Smooth muscle cell (in vitro differentiated cells): ENCODE measurements around the gene ROBO1. TPM values are rescaled to one million over a fixed set of nuclear protein-coding genes. Genes with fewer than 3 reads are reported as not detected.

Experiments used
- DNase-seq: peaks from one replicate; lab custom pipeline; 2025; ENCODE audit not compliant: unreplicated experiment; lab: John Stamatoyannopoulos, UW
- H2AFZ ChIP-seq: fragments of 200-600 bp; sonication (generic); 2 replicates; pipeline ENCODE4 v1.6.0; 2016; ENCODE audit warnings: antibody characterized with exemption, low read depth, mild to moderate bottlenecking
- H3F3A ChIP-seq: fragments of 200-600 bp; sonication (generic); 2 replicates; pipeline ENCODE4 v1.6.0; 2017; ENCODE audit warnings: antibody characterized with exemption, low read depth
- H3K27ac ChIP-seq: fragments of 200-600 bp; sonication (generic); 2 replicates; pipeline ENCODE4 v1.5.1; 2016; ENCODE audit warnings: low read depth, mild to moderate bottlenecking
- H3K27me3 ChIP-seq: fragments of 200-600 bp; sonication (generic); 2 replicates; pipeline ENCODE4 v1.6.1; 2016; ENCODE audit warnings: low read depth, mild to moderate bottlenecking
- H3K36me3 ChIP-seq: fragments of 200-600 bp; sonication (generic); 2 replicates; pipeline ENCODE4 v1.5.1; 2016; ENCODE audit warnings: low read depth
- H3K4me1 ChIP-seq: fragments of 200-600 bp; sonication (generic); 2 replicates; pipeline ENCODE4 v1.5.1; 2016; ENCODE audit warnings: low read depth
- H3K4me2 ChIP-seq: fragments of 200-600 bp; sonication (generic); 2 replicates; pipeline ENCODE4 v1.6.0; 2016; ENCODE audit warnings: mild to moderate bottlenecking
- H3K4me3 ChIP-seq: fragments of 200-600 bp; sonication (generic); 2 replicates; pipeline ENCODE4 v1.5.1; 2016; ENCODE audit warnings: mild to moderate bottlenecking
- H3K79me2 ChIP-seq: fragments of 200-600 bp; sonication (generic); 2 replicates; pipeline ENCODE4 v1.6.0; 2016; ENCODE audit warnings: low read depth, mild to moderate bottlenecking
- H3K9ac ChIP-seq: fragments of 200-600 bp; sonication (generic); 2 replicates; pipeline ENCODE4 v1.6.0; 2016; ENCODE audit warnings: low read depth
- H3K9me3 ChIP-seq: fragments of 200-600 bp; sonication (generic); replicated peaks from 2 replicates; pipeline ENCODE4 v1.5.1; 2016; ENCODE audit warnings: low read depth
- H4K20me1 ChIP-seq: fragments of 200-600 bp; sonication (generic); 2 replicates; pipeline ENCODE4 v1.6.0; 2016; ENCODE audit warnings: low read depth
- CTCF ChIP-seq: fragments of 200-600 bp; sonication (generic); IDR thresholded peaks from 2 replicates; pipeline ENCODE4 v1.5.1; 2017; ENCODE audit warnings: borderline replicate concordance, mild to moderate bottlenecking, antibody characterized with exemption; ENCODE audit not compliant: insufficient read depth, poor library complexity, severe bottlenecking
- WGBS: methylation state at CpG from one replicate; pipeline ENCODE4 v1.1.7; 2016; ENCODE audit warnings: low lambda C conversion rate; 5-methylcytosine and 5-hydroxymethylcytosine counted together
- polyA plus RNA-seq: library from polyadenylated mRNA; unstranded; fragments of >200 nt; fragmentation: Nextera tagmentation; extraction: Ambion mirVana; gene quantifications from 2 replicates; pipeline ENCODE4 v1.2.1, GENCODE V29; 2016
- total RNA-seq: library from RNA; depleted of rRNA; stranded (reverse); fragments of >200 nt; gene quantifications from 2 replicates; pipeline ENCODE4 v1.2.3, GENCODE V29; 2014

The ROBO1 gene
- total and polyA plus RNA-seq, 2 experiments from 2014 or later: 30.5 to 79.5 TPM

DNA sequence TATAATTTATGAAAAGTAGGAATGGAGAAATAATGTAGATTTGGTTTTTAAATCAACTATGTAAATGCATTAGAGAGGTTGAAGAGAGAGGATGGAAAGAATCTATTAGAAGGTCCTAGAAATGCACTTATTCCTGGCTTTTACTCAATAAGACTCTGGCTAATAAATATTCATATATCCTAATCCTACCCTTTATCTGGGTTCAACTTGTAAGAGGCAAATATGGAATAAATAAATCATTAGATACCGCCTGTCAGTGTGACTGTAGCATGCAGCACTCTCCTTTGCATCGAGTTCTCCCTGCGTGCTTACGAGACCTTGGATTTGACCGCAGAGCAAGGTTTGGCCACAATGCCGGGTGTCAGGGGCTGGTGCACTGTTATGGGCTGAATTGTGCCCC is 1156.5 kb downstream of the ROBO1 start:
- H3K27ac ChIP-seq: no peak overlapping the region
- H3K9me3 ChIP-seq: no peaks in the 10 kb centered on the region
- H2AFZ ChIP-seq: no peak overlapping the region
- H3K27me3 ChIP-seq: no peaks in the 10 kb centered on the region
- no peak for TF ChIP-seq CTCF
- H3K4me1 ChIP-seq: no peaks in the 10 kb centered on the region
- DNase-seq: no peak
- H3K9ac ChIP-seq: no peak overlapping the region
- no peaks in the 10 kb centered on the region for H3F3A ChIP-seq
- H3K79me2 ChIP-seq: no peaks in the 10 kb centered on the region
- H3K36me3 ChIP-seq: peaks cover 11% of the 10 kb centered on the region
- H3K4me2 ChIP-seq: no peak overlapping the region
- 99% methylated on average over 6 of the region's 6 CpGs for WGBS
- H3K4me3 ChIP-seq: no peak overlapping the region
- no peaks in the 10 kb centered on the region for H4K20me1 ChIP-seq

DNA sequence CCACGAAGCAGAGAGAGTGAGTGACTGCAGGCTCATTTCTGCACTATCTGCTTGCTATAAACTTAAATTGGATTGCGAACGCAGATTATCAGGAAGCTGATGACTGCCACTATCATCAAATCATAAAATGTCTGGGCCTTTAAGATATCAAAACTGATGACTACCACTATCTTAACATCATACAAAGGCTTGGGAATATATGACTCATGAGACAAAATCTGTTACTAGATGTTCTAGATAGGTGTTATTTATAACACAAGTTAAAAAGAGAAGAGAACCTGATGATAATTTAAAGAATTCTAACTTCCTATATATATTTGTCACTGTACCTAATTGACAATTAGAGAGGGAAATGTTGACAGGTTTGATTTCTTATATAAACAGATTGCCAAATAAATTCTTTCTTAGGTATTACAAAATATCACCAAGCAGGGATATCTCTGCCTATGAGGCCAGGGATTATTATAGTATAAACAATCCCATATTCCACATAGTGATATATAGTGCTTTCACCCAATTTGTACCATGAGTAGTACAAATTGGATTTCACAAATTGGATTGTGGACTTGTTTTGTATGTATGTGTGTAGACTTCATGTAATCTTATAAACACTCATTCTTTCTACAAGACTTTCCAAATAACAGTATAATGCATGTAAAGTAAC is 1157.2 kb downstream of the ROBO1 start:
- Histone ChIP-seq H3K4me1 (no peaks in the 10 kb centered on the region), H3K27ac (no peak overlapping the region), H3K27me3 (no peaks in the 10 kb centered on the region), H2AFZ (no peak overlapping the region), H3K4me2 (no peak overlapping the region), H3K9me3 (no peaks in the 10 kb centered on the region), H3F3A (no peaks in the 10 kb centered on the region), H4K20me1 (no peaks in the 10 kb centered on the region), H3K36me3 (peaks cover 15% of the 10 kb centered on the region), H3K4me3 (no peak overlapping the region), H3K79me2 (no peaks in the 10 kb centered on the region), H3K9ac (no peak overlapping the region)
- TF ChIP-seq CTCF: no peak
- DNase-seq: no peak
- WGBS: 11% methylated on average over 3 of the region's 3 CpGs

DNA sequence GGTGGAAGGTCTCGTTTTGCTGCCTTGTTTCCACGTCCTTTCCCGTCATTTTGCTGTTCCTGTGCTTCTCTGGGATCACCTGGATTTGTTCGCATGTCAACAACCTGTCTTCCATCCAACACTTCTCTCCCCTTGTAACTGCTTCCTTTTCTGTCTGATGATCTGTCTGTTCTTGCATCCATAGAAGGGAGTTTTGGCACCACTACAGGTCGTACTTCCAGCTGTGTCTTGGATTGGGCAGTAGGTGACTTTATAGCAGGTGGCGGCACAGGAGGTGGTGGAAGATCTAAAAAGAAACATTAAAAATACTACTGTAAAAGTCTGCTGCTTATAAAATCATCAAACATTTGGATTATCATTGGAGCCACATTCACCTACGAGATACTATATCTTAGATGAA is 1161.0 kb downstream of the ROBO1 start:
- Histone ChIP-seq H3K79me2 (no peaks in the 10 kb centered on the region), H3K36me3 (peaks cover 10% of the 10 kb centered on the region), H3F3A (no peaks in the 10 kb centered on the region), H3K27me3 (no peaks in the 10 kb centered on the region), H4K20me1 (no peaks in the 10 kb centered on the region), H3K27ac (no peak overlapping the region), H3K4me3 (no peak overlapping the region), H3K4me1 (no peaks in the 10 kb centered on the region), H3K4me2 (no peak overlapping the region), H3K9ac (no peak overlapping the region), H2AFZ (no peak overlapping the region), H3K9me3 (no peaks in the 10 kb centered on the region)
- DNase-seq: no peak
- over 99% methylated on average over 7 of the region's 7 CpGs for WGBS
- no peak for TF ChIP-seq CTCF

DNA sequence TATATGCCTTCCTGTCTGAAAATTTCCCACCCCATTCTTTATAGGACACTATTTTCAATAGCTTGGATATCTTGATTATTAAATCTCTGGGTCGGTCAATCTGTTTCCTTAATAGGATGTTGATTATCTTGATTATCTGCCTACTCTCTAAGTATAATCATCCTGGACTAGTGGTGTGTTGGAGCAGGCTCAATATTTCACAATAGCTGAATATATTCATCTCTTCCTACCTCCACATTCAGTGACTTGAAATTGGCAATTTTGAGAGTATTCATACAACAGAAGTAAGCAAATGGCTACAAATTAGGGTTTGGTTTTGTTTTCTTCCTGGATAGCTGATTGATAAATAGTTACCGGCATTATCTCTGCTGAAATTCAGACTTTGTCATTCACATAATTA is 1162.6 kb downstream of the ROBO1 start:
- TF ChIP-seq CTCF: no peak
- no peak for DNase-seq
- Histone ChIP-seq H3K27ac (no peak overlapping the region), H3F3A (no peaks in the 10 kb centered on the region), H3K79me2 (no peaks in the 10 kb centered on the region), H3K27me3 (no peaks in the 10 kb centered on the region), H2AFZ (no peak overlapping the region), H3K9me3 (no peaks in the 10 kb centered on the region), H3K9ac (no peak overlapping the region), H3K36me3 (peaks cover 10% of the 10 kb centered on the region), H3K4me2 (no peak overlapping the region), H3K4me1 (no peaks in the 10 kb centered on the region), H4K20me1 (no peaks in the 10 kb centered on the region), H3K4me3 (no peak overlapping the region)
- WGBS: 94% methylated on average over 2 of the region's 2 CpGs
